Measurements from ENCODE around the gene MBP. TPM values are rescaled to one million over a fixed set of nuclear protein-coding genes. Genes with fewer than 3 reads are reported as not detected.

Gene MBP
- total and polyA plus RNA-seq, 8 donors: 6.3 to 33.5 (median 20.7) TPM

GRCh38 chr18:76996429-76996828, 136.2 kb downstream of the MBP start:
- WGBS, 2 donors: 84 to 94% methylated on average over 7 of the region's 7 CpGs
- DNase-seq (no peak), ATAC-seq (no peak), FAIRE-seq (no peak)
- Histone ChIP-seq H3K4me3 (no peak overlapping the region), H3K27ac (no peak overlapping the region), H3K27me3 (no peaks in the 10 kb centered on the region), H3K4me1 (no peaks in the 10 kb centered on the region), H3K9me3 (no peaks in the 10 kb centered on the region), H3K36me3 (no peaks in the 10 kb centered on the region)
- intact Hi-C loops (cut with DNase I): no loop called here
- TF ChIP-seq CTCF (IDR thresholded peaks at IDR 0.05): no peak

- intact Hi-C loops (cut with DNase I): no loop called here
- Histone ChIP-seq H3K9me3 (no peaks in the 10 kb centered on the region), H3K4me1 (no peaks in the 10 kb centered on the region), H3K27ac (no peak overlapping the region), H3K36me3 (no peaks in the 10 kb centered on the region), H3K4me3 (no peak overlapping the region), H3K27me3 (no peaks in the 10 kb centered on the region)
- no peak for TF ChIP-seq CTCF (IDR thresholded peaks at IDR 0.05)
- no peak for DNase-seq
- WGBS, 2 donors: 62 to 72% methylated on average over 7 of the region's 7 CpGs
- no peak for ATAC-seq
- no peak for FAIRE-seq
Observed at GRCh38 chr18:76995896-76996295, 136.7 kb downstream of the MBP start.

DNA sequence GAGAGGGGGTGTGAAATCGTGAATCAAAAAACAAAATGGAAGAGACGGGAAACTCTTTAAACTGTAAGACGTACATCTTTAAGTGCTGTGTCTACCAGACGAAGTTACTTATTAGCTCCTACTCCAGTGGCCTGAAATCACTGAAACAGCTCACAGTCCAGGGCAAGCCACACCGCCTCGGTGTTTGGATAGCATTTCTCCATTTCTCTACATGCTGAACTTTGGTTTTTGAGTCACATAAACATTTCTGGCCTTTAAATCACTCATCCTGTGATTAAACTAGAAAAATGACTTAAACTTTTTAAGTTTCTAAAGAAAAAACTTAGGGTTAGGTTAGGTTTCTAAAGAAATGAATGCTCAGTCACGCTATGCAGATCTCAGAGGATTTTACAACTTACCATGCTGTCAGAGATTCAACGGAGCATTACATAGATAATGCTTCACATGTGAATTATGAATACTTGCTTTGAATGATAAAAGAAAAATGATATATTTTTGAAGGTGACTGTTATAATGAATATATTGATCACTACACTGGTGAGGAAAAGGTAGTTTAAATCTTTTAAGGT, 138.4 kb downstream of the MBP start:
- Histone ChIP-seq H3K27ac (no peak overlapping the region), H3K4me1 (no peaks in the 10 kb centered on the region), H3K36me3 (no peaks in the 10 kb centered on the region), H3K4me3 (no peak overlapping the region), H3K27me3 (no peaks in the 10 kb centered on the region), H3K9me3 (no peaks in the 10 kb centered on the region)
- ATAC-seq (no peak), DNase-seq (no peak), FAIRE-seq (no peak)
- no peak for TF ChIP-seq CTCF (IDR thresholded peaks at IDR 0.05)
- WGBS, 2 donors: 83 to 84% methylated on average over 8 of the region's 8 CpGs
- intact Hi-C loops (cut with DNase I): no loop called here

- FAIRE-seq: no peak
- H3K4me1 ChIP-seq: no peaks in the 10 kb centered on the region
- 89 to 95% methylated on average over 11 of the region's 11 CpGs for WGBS, 2 donors
- intact Hi-C loops (cut with DNase I): no loop called here
- TF ChIP-seq CTCF (IDR thresholded peaks at IDR 0.05): no peak
- H3K36me3 ChIP-seq: no peaks in the 10 kb centered on the region
- no peak overlapping the region for H3K4me3 ChIP-seq
- no peak for DNase-seq
- no peaks in the 10 kb centered on the region for H3K9me3 ChIP-seq
- no peak for ATAC-seq
- no peaks in the 10 kb centered on the region for H3K27me3 ChIP-seq
- no peak overlapping the region for H3K27ac ChIP-seq
Observed at GRCh38 chr18:76993573-76993972, 139.0 kb downstream of the MBP start.

DNA sequence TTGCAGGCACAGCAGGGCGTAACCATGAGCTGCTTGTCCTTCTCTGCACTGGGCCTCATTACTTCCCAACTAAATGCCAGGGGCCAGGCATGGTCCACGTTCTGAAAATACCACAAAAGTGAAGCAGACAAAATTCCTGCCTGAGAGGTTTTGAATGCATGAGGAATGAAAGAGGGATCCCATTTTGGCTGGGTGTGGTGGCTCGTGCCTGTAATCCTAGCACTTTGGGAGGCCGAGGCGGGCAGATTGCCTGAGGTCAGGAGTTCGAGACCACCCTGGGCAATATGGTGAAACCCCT, 139.5 kb downstream of the MBP start:
- intact Hi-C loops (cut with DNase I): no loop called here
- DNase-seq (no peak), FAIRE-seq (no peak), ATAC-seq (no peak)
- no peaks in the 10 kb centered on the region for H3K9me3 ChIP-seq
- no peak overlapping the region for H3K27ac ChIP-seq
- no peaks in the 10 kb centered on the region for H3K36me3 ChIP-seq
- H3K4me3 ChIP-seq: no peak overlapping the region
- H3K4me1 ChIP-seq: no peaks in the 10 kb centered on the region
- no peak for TF ChIP-seq CTCF (IDR thresholded peaks at IDR 0.05)
- 89 to 92% methylated on average over 6 of the region's 6 CpGs for WGBS, 2 donors
- no peaks in the 10 kb centered on the region for H3K27me3 ChIP-seq
